Measurements from ENCODE around the gene PRKX. TPM values are rescaled to one million over a fixed set of nuclear protein-coding genes. Genes with fewer than 3 reads are reported as not detected.

The PRKX gene
- total and polyA plus RNA-seq, 2 of the 8 experiments (the other 6 are each of a cell fraction or from before 2014, with no cell fraction given) = 19.4 to 55.3 TPM

GRCh38 chrX:3717742-3718420, 4.4 kb upstream of the PRKX start:
- Histone ChIP-seq H2BK12ac (ENCODE audit: low read depth, low read length) (no peak overlapping the region), H3K23ac (ENCODE audit: insufficient read length) (no peak overlapping the region), H4K20me1 (replicated peaks in 1 of 2; ENCODE audit: control insufficient read depth in 1 of 2, insufficient read depth in 2 of 2, low read length in 2 of 2) (no peaks in the 10 kb centered on the region), H2BK20ac (ENCODE audit: low read length) (no peak overlapping the region), H3K79me1 (ENCODE audit: low read depth, low read length) (no peaks in the 10 kb centered on the region), H3K4me3 (ENCODE audit: extremely low read depth in 1 of 4, insufficient read depth in 2 of 4, low read depth in 3 of 4, low read length in 4 of 4) (no peak overlapping the region), H3K36me3 (ENCODE audit: control insufficient read depth in 2 of 4, insufficient read depth in 4 of 4, low read length in 3 of 4) (no peaks in the 10 kb centered on the region), H3K27me3 (replicated peaks in 1 of 4; ENCODE audit: control insufficient read depth in 3 of 4, extremely low read depth in 1 of 4, insufficient read depth in 3 of 4, low read length in 3 of 4) (peaks cover 0 to 6% (median 0%) of the 10 kb centered on the region in 4 experiments; a peak in 2 of 7 replicates), H4K91ac (replicated peaks; ENCODE audit: insufficient read length, low read length) (no peak overlapping the region), H2AFZ (ENCODE audit: low read length) (no peak overlapping the region), H2BK15ac (ENCODE audit: low read length) (no peak overlapping the region), H3K56ac (replicated peaks; ENCODE audit: insufficient read length, low read depth, low read length) (no peak overlapping the region), H4K5ac (ENCODE audit: insufficient read length, low read depth, low read length) (no peak overlapping the region), H2BK120ac (replicated peaks; ENCODE audit: low read depth, low read length) (no peak overlapping the region), H2AK5ac (ENCODE audit: low read depth, low read length) (no peak overlapping the region), H3K18ac (ENCODE audit: extremely low read depth, low read length) (no peak overlapping the region), H4K8ac (ENCODE audit: extremely low read depth, insufficient read depth, low read length) (no peak overlapping the region), H3K4me1 (replicated peaks in 1 of 4; ENCODE audit: control insufficient read depth in 3 of 4, insufficient read depth in 4 of 4, low read length in 3 of 4) (peaks cover 0 to 3% (median 0%) of the 10 kb centered on the region in 4 experiments; a peak in 2 of 7 replicates), H3K4ac (replicated peaks; ENCODE audit: insufficient read length, low read depth, low read length) (no peak overlapping the region), H3K4me2 (ENCODE audit: insufficient read depth in 1 of 2, low read depth in 2 of 2, low read length in 2 of 2) (no peak overlapping the region), H2BK5ac (ENCODE audit: low read depth, low read length) (no peak overlapping the region), H3K9ac (replicated peaks in 1 of 4; ENCODE audit: extremely low read depth in 1 of 4, low read depth in 3 of 4, low read length in 3 of 4) (no peak overlapping the region), H3K79me2 (ENCODE audit: control insufficient read depth in 1 of 2, insufficient read depth in 2 of 2, low read length in 2 of 2) (no peaks in the 10 kb centered on the region), H3K14ac (ENCODE audit: insufficient read length) (no peak overlapping the region), H3K23me2 (ENCODE audit: low read depth, low read length) (no peaks in the 10 kb centered on the region), H3K9me3 (ENCODE audit: insufficient read depth in 2 of 2, low read depth in 1 of 2, low read length in 1 of 2) (no peaks in the 10 kb centered on the region), H3K27ac (ENCODE audit: low read depth, low read length) (no peak overlapping the region)
- FAIRE-seq = no peak
- no peak for DNase-seq (ENCODE audit: low read depth in 1 of 2, low spot score in 2 of 2)
- ChIA-PET CTCF (ENCODE audit: partially characterized antibody) (no interaction called here), POLR2A (ENCODE audit: partially characterized antibody) (no interaction called here)
- 91% methylated on average over 11 of the region's 11 CpGs; no CpG with 5 or more reads in 1 of the 2 experiments for WGBS, 2 experiments (ENCODE audit: extremely low coverage in 1 of 2, insufficient coverage in 1 of 2, insufficient read length in 1 of 2, insufficient replicate concordance in 2 of 2, low coverage in 1 of 2, low lambda C conversion rate in 2 of 2, missing lambda C conversion rate in 1 of 2)
- TF ChIP-seq CTCF (IDR thresholded peaks at IDR 0.05; ENCODE audit: control extremely low read depth in 1 of 3, insufficient read depth in 1 of 3, low read depth in 1 of 3, low read length in 3 of 3) = no peak
